Amniotic stem cell (primary cell): Measurements from ENCODE around the gene LILRB4.
"Not testable (repeated sequence)": the region's sequence is repeated elsewhere in the genome, so short reads cannot be mapped to it uniquely, and the experiment has no call there.

ENCODE experiments used
- DNase-seq: peaks from one replicate; lab custom pipeline; 2025; lab: John Stamatoyannopoulos, UW

The LILRB4 gene

GRCh38 chr19:54662730-54663129 is at the start of gene LILRB4:
TSS of gene LILRB4 (plus strand) at chr19:54662985. CDS start at chr19:54663034, 49 bp downstream.
- no peak for DNase-seq

- DNase-seq: no peak
Measured at GRCh38 chr19:54614726-54615125, 48.1 kb upstream of the LILRB4 start.

DNA sequence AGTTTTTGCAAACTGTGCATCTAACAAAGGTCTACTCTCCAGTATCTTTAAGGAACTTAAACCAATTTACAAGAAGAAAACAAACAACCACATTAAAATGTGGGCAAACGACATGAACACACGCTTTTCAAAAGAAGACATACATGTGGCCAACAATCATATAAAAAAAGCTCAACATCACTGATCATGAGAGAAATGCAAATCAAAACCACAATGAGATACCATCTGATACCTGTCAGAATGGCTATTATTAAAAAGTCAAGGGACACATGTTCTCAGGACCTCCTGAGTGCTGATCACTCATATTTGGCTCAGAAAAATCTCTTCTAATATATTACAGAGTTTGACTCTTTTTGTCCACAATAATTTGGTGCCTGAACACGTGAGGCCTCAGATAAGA is 46.7 kb upstream of the LILRB4 start:
- DNase-seq: no peak

GRCh38 chr19:54616821-54617560 is 45.8 kb upstream of the LILRB4 start:
- DNase-seq: no peak

DNA sequence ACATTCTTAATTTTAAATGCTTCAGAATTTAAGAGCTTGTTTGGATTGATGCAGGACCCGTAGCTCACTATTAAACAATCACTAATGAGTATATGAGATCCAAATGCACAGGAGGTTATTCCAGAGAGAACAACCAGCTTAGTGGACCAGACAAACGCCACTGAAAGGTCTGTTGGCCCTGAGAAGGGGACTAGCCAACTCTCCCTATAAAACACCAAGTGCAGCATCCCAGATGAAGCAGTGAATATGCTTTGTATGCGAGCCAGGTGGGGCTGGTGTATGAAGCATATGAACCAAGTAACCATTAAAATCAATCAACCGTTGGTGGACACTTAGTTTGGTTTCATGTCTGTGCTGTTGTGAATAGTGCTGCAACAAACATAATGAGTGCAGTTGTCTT is 42.3 kb upstream of the LILRB4 start:
- DNase-seq: no peak

DNA sequence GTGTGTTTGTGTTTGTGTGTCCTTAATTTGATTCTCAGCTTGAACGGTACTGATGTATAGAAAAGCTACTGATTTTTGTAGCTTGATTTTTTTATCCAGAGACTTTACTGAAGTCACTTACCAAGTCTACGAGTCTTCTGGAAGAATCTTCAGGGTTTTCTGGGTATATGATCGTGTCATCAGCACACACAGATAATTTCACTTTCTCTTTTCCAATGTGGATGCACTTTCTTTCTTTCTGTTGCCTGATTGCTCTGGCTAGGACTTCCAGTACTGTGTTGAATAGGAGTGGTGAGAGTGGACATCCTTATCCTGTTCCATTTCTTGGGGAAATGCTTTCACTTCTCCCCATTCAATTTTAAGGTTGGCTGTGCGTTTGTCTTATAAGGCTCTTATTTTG is 40.4 kb upstream of the LILRB4 start:
- DNase-seq: no peak

GRCh38 chr19:54624234-54624633 is 38.6 kb upstream of the LILRB4 start:
- DNase-seq: not testable (repeated sequence)

GRCh38 chr19:54624934-54625730 is 37.7 kb upstream of the LILRB4 start:
- DNase-seq: not testable (repeated sequence)

GRCh38 chr19:54626757-54627156 is 36.0 kb upstream of the LILRB4 start:
- DNase-seq: no peak

- not testable (repeated sequence) for DNase-seq
Measured at GRCh38 chr19:54627912-54628311, 34.9 kb upstream of the LILRB4 start.

DNA sequence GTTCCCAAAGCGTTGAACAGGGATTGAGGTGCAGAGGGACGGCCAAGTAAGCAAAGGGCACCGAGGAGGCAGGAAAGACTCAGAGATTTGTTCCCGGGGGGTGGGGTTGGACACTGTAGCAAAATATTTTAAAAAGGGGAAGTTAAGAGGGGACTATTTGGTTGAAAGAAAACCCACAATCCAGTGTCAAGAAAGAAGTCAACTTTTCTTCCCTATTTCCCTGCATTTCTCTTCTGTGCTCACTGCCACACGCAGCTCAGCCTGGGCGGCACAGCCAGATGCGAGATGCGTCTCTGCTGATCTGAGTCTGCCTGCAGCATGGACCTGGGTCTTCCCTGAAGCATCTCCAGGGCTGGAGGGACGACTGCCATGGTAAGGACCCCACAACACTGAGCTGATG is 32.5 kb upstream of the LILRB4 start, which contains the start of gene LILRB1:
LILRB1 (plus strand) TSS at position 223 of the 400 bp plus-strand sequence. CDS start 590 bp downstream, outside the sequence.
- not testable (repeated sequence) for DNase-seq

GRCh38 chr19:54630782-54631181 is 32.0 kb upstream of the LILRB4 start:
- no peak for DNase-seq

GRCh38 chr19:54631489-54632337 is 31.1 kb upstream of the LILRB4 start:
- DNase-seq: not testable (repeated sequence)

- not testable (repeated sequence) for DNase-seq
Measured at GRCh38 chr19:54632517-54632916, 30.3 kb upstream of the LILRB4 start.

- no peak for DNase-seq
Measured at GRCh38 chr19:54633401-54633800, 29.4 kb upstream of the LILRB4 start.

GRCh38 chr19:54636081-54636480 is 26.7 kb upstream of the LILRB4 start:
- not testable (repeated sequence) for DNase-seq

DNA sequence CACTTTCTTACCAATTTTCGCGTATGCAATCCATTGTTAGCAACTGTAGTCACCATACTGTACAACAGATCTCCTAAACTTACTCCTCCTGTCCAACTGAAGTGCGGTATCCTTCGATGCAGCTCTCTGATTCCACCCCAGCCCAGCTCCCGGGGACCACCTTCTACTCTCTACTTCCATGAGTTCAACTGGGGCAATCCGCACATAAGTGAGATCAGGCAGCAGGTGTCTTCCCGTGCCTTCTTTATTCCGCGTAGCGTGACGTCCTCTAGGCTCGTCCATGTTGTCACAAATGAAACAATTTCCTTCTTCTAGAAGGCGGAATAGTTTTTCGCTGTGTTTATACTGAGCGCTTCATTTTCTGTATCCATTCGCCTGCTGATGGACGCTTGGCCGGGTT is 24.1 kb upstream of the LILRB4 start:
- DNase-seq: no peak

DNA sequence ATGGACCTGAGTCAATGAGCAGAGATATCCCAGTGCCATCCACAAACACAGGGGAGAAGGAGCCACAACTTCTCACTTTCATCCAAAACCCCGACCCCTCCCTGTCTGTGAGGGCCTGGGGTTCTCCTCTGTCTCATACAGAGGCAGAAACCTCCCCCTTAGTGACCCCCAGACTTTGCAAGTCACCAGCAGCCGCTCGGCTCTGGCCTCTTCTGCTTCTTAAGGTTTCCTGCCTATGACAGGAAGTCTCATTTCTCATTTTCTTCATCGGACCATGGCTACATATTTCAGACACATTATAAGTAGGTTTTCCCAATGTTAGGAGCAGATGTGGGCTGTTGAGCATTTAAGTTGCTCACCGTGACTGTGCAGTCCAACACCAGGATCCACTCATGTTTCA is 19.8 kb upstream of the LILRB4 start:
- DNase-seq: not testable (repeated sequence)

GRCh38 chr19:54643583-54643982 is 19.2 kb upstream of the LILRB4 start:
- DNase-seq: not testable (repeated sequence)

DNA sequence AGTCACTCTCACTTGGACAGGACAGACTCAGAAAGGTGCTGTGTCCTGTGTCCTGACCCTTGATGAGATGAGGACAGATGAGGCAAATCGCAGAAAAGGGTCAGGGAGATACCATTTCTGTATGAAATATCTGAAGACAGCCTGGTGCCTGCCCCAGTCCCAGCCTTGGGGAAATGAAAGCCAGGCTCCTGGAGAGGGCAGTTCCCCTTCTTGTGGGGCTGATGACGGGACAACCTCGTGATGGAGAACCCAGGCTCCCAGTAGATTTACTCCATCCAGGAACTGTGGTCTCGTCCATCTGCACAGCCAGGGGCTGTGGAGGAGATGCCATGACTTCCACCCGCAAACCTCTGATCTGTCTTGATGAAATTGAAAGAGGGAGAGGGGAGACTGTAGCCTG is 18.7 kb upstream of the LILRB4 start:
- DNase-seq: no peak

DNA sequence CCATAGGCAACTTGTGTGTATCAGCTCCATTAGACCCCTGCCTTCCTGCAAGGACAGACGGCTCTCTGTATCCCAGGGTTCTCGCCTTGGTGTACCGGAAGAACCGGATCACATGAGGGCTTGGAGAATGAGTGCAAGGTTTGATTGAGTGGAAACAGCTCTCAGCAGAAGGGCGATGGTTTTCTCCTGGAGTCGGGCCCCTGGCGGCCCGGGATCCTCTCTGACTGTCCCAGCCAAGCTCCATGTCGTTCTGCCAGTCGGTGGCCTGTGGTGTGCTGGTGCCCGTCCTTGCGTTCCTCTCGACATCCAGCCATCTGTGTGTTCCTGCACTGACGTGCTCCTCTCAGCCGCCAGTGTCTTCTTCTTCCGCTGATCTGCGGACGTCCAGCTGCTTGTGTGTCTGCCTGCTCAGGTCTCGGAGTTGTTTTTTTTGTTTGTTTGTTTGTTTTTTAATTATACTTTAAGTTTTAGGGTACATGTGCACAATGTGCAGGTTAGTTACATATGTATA is 16.4 kb upstream of the LILRB4 start:
- DNase-seq: no peak

- no peak for DNase-seq
Measured at GRCh38 chr19:54648129-54648528, 14.7 kb upstream of the LILRB4 start.
